Mesothelial cell of epicardium (in vitro differentiated cells): ENCODE results near the gene PLD3. TPM values are rescaled to one million over a fixed set of nuclear protein-coding genes. Genes with fewer than 3 reads are reported as not detected.

Experiments
- DNase-seq, 2 experiments: peaks; one replicate each; pipeline ENCODE4 v3.0.0; 2021; ENCODE audit warnings: low spot score in 2 of 2; ENCODE audit not compliant: unreplicated experiment in 2 of 2
- H3K27ac Mint-ChIP-seq: 2 replicates; pipeline ENCODE4 v1.8.0; 2021; ENCODE audit warnings: mixed read lengths
- H3K27me3 Mint-ChIP-seq: 2 replicates; pipeline ENCODE4 v1.8.0; 2021; ENCODE audit warnings: low read depth, mixed read lengths
- H3K36me3 Mint-ChIP-seq: 2 replicates; pipeline ENCODE4 v1.8.0; 2021; ENCODE audit warnings: mixed read lengths
- H3K4me1 Mint-ChIP-seq: 2 replicates; pipeline ENCODE4 v1.8.0; 2021; ENCODE audit warnings: mixed read lengths
- H3K4me3 Mint-ChIP-seq: 2 replicates; pipeline ENCODE4 v1.8.0; 2021; ENCODE audit warnings: mild to moderate bottlenecking, moderate library complexity, mixed read lengths
- H3K9me3 Mint-ChIP-seq: 2 replicates; pipeline ENCODE4 v1.8.0; 2021; ENCODE audit warnings: mixed read lengths
- CTCF ChIP-seq: fragments of 200-600 bp; sonication (generic); IDR thresholded peaks from one replicate; pipeline ENCODE4 v1.5.0; 2021; ENCODE audit warnings: antibody characterized with exemption; ENCODE audit not compliant: unreplicated experiment
- total RNA-seq: library from RNA; stranded (reverse); gene quantifications from 3 replicates; pipeline ENCODE4 v1.2.1, GENCODE V29; 2021

PLD3 gene
- total RNA-seq, 1 donor from 2014 or later = 369 TPM

- no peak for TF ChIP-seq CTCF
- Mint-ChIP-seq H3K36me3 (peaks cover 17% of the 10 kb centered on the region), H3K27me3 (no peaks in the 10 kb centered on the region), H3K27ac (no peak overlapping the region), H3K4me3 (no peak overlapping the region), H3K4me1 (no peaks in the 10 kb centered on the region), H3K9me3 (no peaks in the 10 kb centered on the region)
- no peak for DNase-seq
Measured at GRCh38 chr19:40315812-40316470, 32.6 kb upstream of the PLD3 start.

GRCh38 chr19:40317338-40317737 lies 31.2 kb upstream of the PLD3 start:
- H3K27ac Mint-ChIP-seq = no peak overlapping the region

GRCh38 chr19:40320558-40320935 lies 27.9 kb upstream of the PLD3 start:
- no peaks in the 10 kb centered on the region for H3K27me3 Mint-ChIP-seq
- H3K27ac Mint-ChIP-seq = no peak overlapping the region
- H3K4me1 Mint-ChIP-seq = peaks cover 17% of the 10 kb centered on the region
- DNase-seq = no peak
- H3K9me3 Mint-ChIP-seq = no peaks in the 10 kb centered on the region
- peaks cover 41% of the 10 kb centered on the region for H3K36me3 Mint-ChIP-seq
- no peak for TF ChIP-seq CTCF
- no peak overlapping the region for H3K4me3 Mint-ChIP-seq

More at GRCh38 chr19:40317338-40317737, 31.2 kb upstream of the PLD3 start:
- H3K9me3 Mint-ChIP-seq = no peaks in the 10 kb centered on the region
- no peak for DNase-seq
- no peaks in the 10 kb centered on the region for H3K27me3 Mint-ChIP-seq
- H3K36me3 Mint-ChIP-seq = peaks cover 21% of the 10 kb centered on the region
- no peaks in the 10 kb centered on the region for H3K4me1 Mint-ChIP-seq
- TF ChIP-seq CTCF = no peak
- H3K4me3 Mint-ChIP-seq = no peak overlapping the region

GRCh38 chr19:40321076-40321475 lies 27.4 kb upstream of the PLD3 start:
- Mint-ChIP-seq H3K4me3 (no peak overlapping the region), H3K27me3 (no peaks in the 10 kb centered on the region), H3K9me3 (no peaks in the 10 kb centered on the region), H3K36me3 (peaks cover 47% of the 10 kb centered on the region), H3K27ac (peak overlapping the region; percentile 25), H3K4me1 (peaks cover 17% of the 10 kb centered on the region)
- no peak for DNase-seq
- no peak for TF ChIP-seq CTCF

- no peak for DNase-seq
- Mint-ChIP-seq H3K36me3 (peaks cover 49% of the 10 kb centered on the region), H3K9me3 (no peaks in the 10 kb centered on the region), H3K27me3 (no peaks in the 10 kb centered on the region), H3K4me3 (no peak overlapping the region), H3K4me1 (peaks cover 17% of the 10 kb centered on the region), H3K27ac (no peak overlapping the region)
- no peak for TF ChIP-seq CTCF
Measured at GRCh38 chr19:40321566-40322270, 26.8 kb upstream of the PLD3 start.
